GM13976 (cell line): Measurements from ENCODE around the gene PLD5.
"Not testable (repeated sequence)": the region's sequence is repeated elsewhere in the genome, so short reads cannot be mapped to it uniquely, and the experiment has no call there.

Experiments used
- DNase-seq: peaks from one replicate; pipeline ENCODE4 v3.0.0; 2012; ENCODE audit warnings: low spot score
- in situ Hi-C: fragments of 300-500 bp; cut with MboI; formaldehyde crosslinking; loops from one replicate; pipeline ENCODE4 v1.12.0; 2022; ENCODE audit warnings: low sequenced_read_pairs, mixed read lengths, inconsistent platforms; ENCODE audit not compliant: unreplicated experiment
- TF ChIP-seq, protein P1 (sequence below): IDR thresholded peaks from 2 replicates; pipeline ENCODE4 v1.5.1; 2012; ENCODE audit warnings: borderline replicate concordance, mild to moderate bottlenecking; ENCODE audit not compliant: insufficient read depth; ENCODE audit errors: extremely low read depth, missing control alignments, control extremely low read depth

PLD5 gene

DNA sequence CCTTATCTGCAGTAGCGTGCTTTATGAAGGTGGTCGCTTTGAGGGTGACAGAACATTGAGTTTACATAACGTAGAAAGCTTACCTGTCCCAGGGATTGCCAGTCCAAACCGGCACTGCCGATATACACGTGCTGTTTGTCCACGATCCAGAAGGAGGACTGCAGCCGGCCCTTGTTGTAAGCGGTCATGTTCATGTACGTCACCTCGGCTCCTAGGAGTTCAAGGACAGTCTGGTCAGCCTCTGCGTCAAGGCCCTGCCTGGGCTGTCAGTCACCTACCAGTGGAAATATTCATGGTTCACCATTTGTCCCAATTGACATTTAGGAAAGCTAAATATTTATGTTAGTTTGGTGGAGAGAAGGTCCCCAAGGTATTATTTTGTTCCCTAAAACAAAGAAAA lies 304.6 kb downstream of the PLD5 start:
- TF ChIP-seq, protein P1, sequence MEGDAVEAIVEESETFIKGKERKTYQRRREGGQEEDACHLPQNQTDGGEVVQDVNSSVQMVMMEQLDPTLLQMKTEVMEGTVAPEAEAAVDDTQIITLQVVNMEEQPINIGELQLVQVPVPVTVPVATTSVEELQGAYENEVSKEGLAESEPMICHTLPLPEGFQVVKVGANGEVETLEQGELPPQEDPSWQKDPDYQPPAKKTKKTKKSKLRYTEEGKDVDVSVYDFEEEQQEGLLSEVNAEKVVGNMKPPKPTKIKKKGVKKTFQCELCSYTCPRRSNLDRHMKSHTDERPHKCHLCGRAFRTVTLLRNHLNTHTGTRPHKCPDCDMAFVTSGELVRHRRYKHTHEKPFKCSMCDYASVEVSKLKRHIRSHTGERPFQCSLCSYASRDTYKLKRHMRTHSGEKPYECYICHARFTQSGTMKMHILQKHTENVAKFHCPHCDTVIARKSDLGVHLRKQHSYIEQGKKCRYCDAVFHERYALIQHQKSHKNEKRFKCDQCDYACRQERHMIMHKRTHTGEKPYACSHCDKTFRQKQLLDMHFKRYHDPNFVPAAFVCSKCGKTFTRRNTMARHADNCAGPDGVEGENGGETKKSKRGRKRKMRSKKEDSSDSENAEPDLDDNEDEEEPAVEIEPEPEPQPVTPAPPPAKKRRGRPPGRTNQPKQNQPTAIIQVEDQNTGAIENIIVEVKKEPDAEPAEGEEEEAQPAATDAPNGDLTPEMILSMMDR = no peak
- in situ Hi-C loops = no loop called here
- no peak for DNase-seq

- in situ Hi-C loops = no loop called here
- no peak for DNase-seq
- TF ChIP-seq, protein P1 = no peak
Observed at GRCh38 chr1:242219298-242219901, 305.1 kb downstream of the PLD5 start.

- in situ Hi-C loops = no loop called here
- TF ChIP-seq, protein P1 = no peak
- no peak for DNase-seq
Observed at GRCh38 chr1:242216368-242216767, 308.1 kb downstream of the PLD5 start.

DNA sequence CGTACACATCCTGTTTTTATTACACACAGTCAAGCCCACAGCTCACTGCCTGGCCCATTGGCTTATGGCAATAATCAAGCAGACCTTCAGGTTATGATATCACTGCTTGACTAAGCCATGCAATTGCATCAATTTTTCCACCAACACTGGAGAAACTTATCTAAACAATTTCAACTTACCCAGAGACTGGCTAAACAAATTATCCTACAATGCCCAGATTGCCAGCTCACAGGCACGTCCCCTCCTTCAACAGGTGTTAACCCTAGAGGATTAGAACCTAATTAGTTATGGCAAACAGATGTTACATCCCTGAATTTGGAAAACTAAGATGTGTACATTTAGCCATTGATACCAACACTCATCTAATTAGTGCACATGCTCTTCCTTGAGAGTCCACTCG lies 310.0 kb downstream of the PLD5 start:
- DNase-seq, in situ Hi-C loops: not testable (repeated sequence)

GRCh38 chr1:242212961-242213360 lies 311.5 kb downstream of the PLD5 start:
- in situ Hi-C loops = not testable (repeated sequence)

DNA sequence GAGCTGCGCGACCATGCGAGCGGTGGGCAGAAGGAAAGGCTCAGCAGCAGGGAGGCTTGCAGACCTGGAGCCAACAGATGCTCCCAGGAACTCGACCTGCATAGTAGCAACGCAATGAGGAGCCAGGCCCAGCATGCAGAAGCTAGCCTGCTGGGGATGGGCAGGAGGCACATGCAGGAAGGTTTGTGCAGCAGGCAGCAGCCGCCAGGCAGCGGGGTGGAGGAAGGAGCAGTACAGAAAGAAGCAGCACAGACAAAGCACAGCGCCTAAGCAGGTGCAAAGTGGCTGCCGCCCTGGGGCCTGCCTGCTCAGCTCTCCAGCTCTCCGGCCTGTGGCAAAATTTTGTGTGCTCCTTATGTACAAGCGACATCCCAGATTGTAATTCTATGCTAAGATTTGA lies 312.1 kb downstream of the PLD5 start:
- DNase-seq = no peak
- in situ Hi-C loops = no loop called here
- TF ChIP-seq, protein P1 = no peak

More at GRCh38 chr1:242212961-242213360, 311.5 kb downstream of the PLD5 start:
- DNase-seq = not testable (repeated sequence)

DNA sequence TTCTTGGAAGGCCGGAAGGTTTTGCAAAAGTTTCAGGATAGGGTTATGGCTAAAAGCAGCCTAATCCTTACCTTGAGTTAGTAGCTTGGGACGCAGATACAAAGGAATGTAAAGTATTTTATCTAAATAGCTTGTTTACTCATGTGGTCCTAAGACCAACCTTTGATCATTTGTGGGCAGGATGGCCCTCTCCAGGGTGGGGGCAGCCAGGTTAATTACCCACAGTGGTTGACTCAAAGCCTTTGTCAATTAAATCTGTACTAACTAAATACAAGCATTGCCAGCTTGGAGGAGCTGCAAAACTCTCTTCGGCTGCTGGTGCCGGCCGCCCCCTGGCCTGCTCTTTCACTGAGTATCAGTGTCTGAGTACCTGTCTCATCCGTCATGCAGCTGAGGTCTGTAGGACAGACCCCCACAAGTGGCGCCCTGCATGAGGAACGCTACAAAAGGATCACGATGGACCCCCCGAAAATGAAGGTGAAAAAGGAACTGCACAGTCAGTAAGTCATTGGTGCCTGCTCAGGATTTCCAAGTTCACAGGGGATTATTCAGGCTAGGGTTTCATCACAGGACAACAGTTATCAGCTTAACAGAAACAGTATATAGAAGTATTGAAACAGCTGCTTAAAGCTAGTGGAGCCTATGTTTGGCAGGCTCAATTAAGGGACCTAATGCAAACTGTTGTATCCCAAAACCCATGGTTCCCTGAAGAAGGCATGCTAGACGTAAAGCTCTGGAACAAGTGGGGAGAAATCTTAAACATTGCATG lies 313.1 kb downstream of the PLD5 start:
- DNase-seq = no peak
- in situ Hi-C loops = no loop called here
- TF ChIP-seq, protein P1 = no peak

DNA sequence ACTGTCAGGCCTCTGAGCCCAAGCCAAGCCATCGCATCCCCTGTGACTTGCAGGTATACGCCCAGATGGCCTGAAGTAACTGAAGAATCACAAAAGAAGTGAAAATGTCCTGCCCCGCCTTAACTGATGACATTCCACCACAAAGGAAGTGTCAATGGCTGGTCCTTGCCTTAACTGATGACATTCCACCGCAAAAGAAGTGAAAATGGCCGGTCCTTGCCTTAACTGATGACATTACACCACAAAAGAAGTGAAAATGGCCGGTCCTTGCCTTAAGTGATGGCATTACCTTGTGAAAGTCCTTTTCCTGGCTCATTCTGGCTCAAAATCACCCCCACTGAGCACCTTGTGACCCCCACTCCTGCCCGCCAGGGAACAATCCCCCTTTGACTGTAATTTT lies 314.2 kb downstream of the PLD5 start:
- DNase-seq, in situ Hi-C loops: not testable (repeated sequence)
